Liver (tissue), 3 donors: ENCODE measurements around the gene ARRDC4.
A peak's percentile ranks its signal among the peaks of the same experiment; 100 is the strongest.

Source experiments
- CTCF ChIP-seq: fragments of 150-350 bp; IDR thresholded peaks from 2 replicates; pipeline ENCODE4 v1.5.1; 2017; ENCODE audit warnings: improper control_type of control experiment, low read depth, low read length; ENCODE audit not compliant: missing input control
- JUND ChIP-seq, 2 donors: IDR thresholded peaks; 2 replicates each; pipeline ENCODE4 v1.6.1; 2016; ENCODE audit warnings: antibody characterized with exemption in 2 of 2
- NR2F2 ChIP-seq: IDR thresholded peaks from 2 replicates; pipeline ENCODE4 v1.6.1; 2016; ENCODE audit warnings: antibody characterized with exemption
- RXRA ChIP-seq, 2 donors: IDR thresholded peaks; 2 replicates each; pipeline ENCODE4 v1.6.1; 2017 to 2018; ENCODE audit warnings: antibody characterized with exemption in 2 of 2, mild to moderate bottlenecking in 1 of 2
- SP1 ChIP-seq: IDR thresholded peaks from 2 replicates; pipeline ENCODE4 v1.6.1; 2018; ENCODE audit warnings: antibody characterized with exemption, mild to moderate bottlenecking
- donor health status: healthy.
- donor health status: healthy.

- peak; percentile 60 to 83 for TF ChIP-seq RXRA (IDR thresholded peaks at IDR 0.05)
- TF ChIP-seq CTCF: no peak
- no peak for TF ChIP-seq NR2F2
- peak in 1 of 2 donors; percentile 53 for TF ChIP-seq JUND (IDR thresholded peaks at IDR 0.05)
- peak; percentile 60 for TF ChIP-seq SP1
These were observed 1.8 kb downstream of the ARRDC4 start for GRCh38 chr15:97962263-97962662.
